HepG2 (cell line): Measurements from ENCODE around the gene SAXO1. TPM values are rescaled to one million over a fixed set of nuclear protein-coding genes. Genes with fewer than 3 reads are reported as not detected.

Experiments used
- ATAC-seq: fragments of 200-7000 bp; cut with Tn5 transposase; 3 replicates; pipeline ENCODE4 v1.9.1; 2020; ENCODE audit warnings: mild to moderate bottlenecking, moderate library complexity
- BruUV-seq: library from RNA; stranded (reverse); fragments of 400-500 nt; replicated peaks from 2 replicates; lab custom pipeline; 2021; lab: Mats Ljungman, UMichigan
- CTCF ChIA-PET: fragments of 300-600 bp; formaldehyde crosslinking; extraction: SDS; loops from one replicate; lab custom pipeline; 2021; ENCODE audit warnings: low total read pairs, inconsistent platforms, low intra/inter-chr PET ratio; lab: Yijun Ruan, JAX
- POLR2A ChIA-PET: fragments of 350-600 bp; sonication (Branson Sonifier 250); formaldehyde crosslinking; loops from one replicate; lab custom pipeline; 2020; ENCODE audit warnings: antibody characterized with exemption, inconsistent platforms; lab: Yijun Ruan, JAX
- DNase-seq: peaks from one replicate; pipeline ENCODE4 v3.0.0-alpha.2; 2015; ENCODE audit warnings: low spot score
- FAIRE-seq: peaks from 3 replicates; lab custom pipeline; 2011; peaks lifted over from hg19 to GRCh38; lab: Jason Lieb, UNC
- H2AFZ ChIP-seq: one replicate; pipeline ENCODE4 v1.6.1; 2011; ENCODE audit warnings: low read length, inconsistent platforms
- H3K27ac ChIP-seq: fragments of 300-600 bp; 3 replicates; pipeline ENCODE4 v1.8.0; 2011; ENCODE audit warnings: mixed run types, mild to moderate bottlenecking, mixed read lengths, low read length, inconsistent platforms; ENCODE audit not compliant: insufficient read depth; ENCODE audit errors: extremely low read length
- H3K27me3 ChIP-seq, 2 experiments: fragments of 200-600 bp in 1 of 2; 2 replicates in 1 of 2; 3 replicates in 1 of 2; pipeline versions ENCODE4 v1.6.0 to v1.8.0; 2011; ENCODE audit warnings: low read length in 2 of 2, mild to moderate bottlenecking in 2 of 2, moderate library complexity in 2 of 2, inconsistent platforms in 1 of 2; ENCODE audit not compliant: insufficient read depth in 2 of 2, control insufficient read depth in 1 of 2
- H3K36me3 ChIP-seq, 2 experiments: fragments of 200-600 bp in 1 of 2; replicated peaks in 1 of 2; 2 replicates in 1 of 2; 3 replicates in 1 of 2; pipeline versions ENCODE4 v1.5.1 to v1.8.0; 2011; ENCODE audit warnings: low read length in 2 of 2, inconsistent platforms in 1 of 2; ENCODE audit not compliant: insufficient read depth in 2 of 2, control insufficient read depth in 1 of 2
- H3K4me1 ChIP-seq: 2 replicates; pipeline ENCODE4 v1.5.1; 2012; ENCODE audit warnings: low read length, inconsistent platforms; ENCODE audit not compliant: insufficient read depth
- H3K4me2 ChIP-seq: 2 replicates; pipeline ENCODE4 v1.6.0; 2011; ENCODE audit warnings: low read depth, low read length, inconsistent platforms
- H3K4me3 ChIP-seq, 3 experiments: fragments of 200-600 bp in 1 of 3; sonication (generic), shearing (Covaris generic) in 1 of 3; replicated peaks in 1 of 3; 2 replicates each; pipeline ENCODE4 v1.5.1; 2011 to 2016; ENCODE audit warnings: low read length in 3 of 3, inconsistent platforms in 2 of 3, low read depth in 2 of 3, mild to moderate bottlenecking in 2 of 3, control low read depth in 1 of 3, mixed read lengths in 1 of 3; ENCODE audit not compliant: insufficient read depth in 1 of 3
- H3K79me2 ChIP-seq: one replicate; pipeline ENCODE4 v1.6.1; 2011; ENCODE audit warnings: low read length, inconsistent platforms; ENCODE audit not compliant: insufficient read depth
- H3K9ac ChIP-seq: 2 replicates; pipeline ENCODE4 v1.6.0; 2011; ENCODE audit warnings: mild to moderate bottlenecking, low read depth, low read length, inconsistent platforms; ENCODE audit not compliant: insufficient read depth
- H3K9me3 ChIP-seq: 2 replicates; pipeline ENCODE4 v1.5.1; 2012; ENCODE audit warnings: mild to moderate bottlenecking, low read length
- H4K20me1 ChIP-seq: 2 replicates; pipeline ENCODE4 v1.6.0; 2011; ENCODE audit warnings: inconsistent platforms, mild to moderate bottlenecking, low read length, moderate library complexity; ENCODE audit not compliant: insufficient read depth
- AKNA ChIP-seq: sonication (generic); formaldehyde crosslinking; IDR thresholded peaks from 2 replicates; pipeline ENCODE4 v1.4.0; 2020; ENCODE audit warnings: missing genetic modification reagents, borderline replicate concordance
- ELF1 ChIP-seq: sonication (generic); formaldehyde crosslinking; IDR thresholded peaks from 2 replicates; pipeline ENCODE4 v1.4.0; 2020; ENCODE audit warnings: missing genetic modification reagents
- FOXM1 ChIP-seq: sonication (generic); formaldehyde crosslinking; IDR thresholded peaks from 2 replicates; pipeline ENCODE4 v1.5.0; 2020; ENCODE audit warnings: missing genetic modification reagents
- FOXO4 ChIP-seq: sonication (generic); formaldehyde crosslinking; conservative IDR thresholded peaks from 2 replicates; pipeline ENCODE4 v1.8.1; 2023; ENCODE audit warnings: missing genetic modification reagents
- SOX5 ChIP-seq: IDR thresholded peaks from 2 replicates; pipeline ENCODE4 v1.6.1; 2016; ENCODE audit warnings: borderline replicate concordance
- SSRP1 ChIP-seq: IDR thresholded peaks from 2 replicates; pipeline ENCODE4 v1.6.1; 2016; ENCODE audit warnings: control low read depth
- ZBTB21 ChIP-seq: sonication (generic); formaldehyde crosslinking; IDR thresholded peaks from 2 replicates; pipeline ENCODE4 v1.4.0; 2020; ENCODE audit warnings: missing genetic modification reagents
- ZBTB3 ChIP-seq: sonication (generic); formaldehyde crosslinking; IDR thresholded peaks from 2 replicates; pipeline ENCODE4 v1.4.0; 2020; ENCODE audit warnings: low read depth, mild to moderate bottlenecking, moderate library complexity, missing genetic modification reagents, borderline replicate concordance
- ZBTB40 ChIP-seq, 2 experiments: fragments of 450-650 bp in 1 of 2; sonication (generic) in 1 of 2; formaldehyde crosslinking in 1 of 2; IDR thresholded peaks; 2 replicates each; pipeline versions ENCODE4 v1.6.1 to v1.8.0; 2016 to 2022; ENCODE audit warnings: antibody characterized with exemption in 1 of 2, mild to moderate bottlenecking in 1 of 2, missing genetic modification reagents in 1 of 2
- WGBS: methylation state at CpG from one replicate; pipeline ENCODE4 v1.1.6; 2017; ENCODE audit warnings: low lambda C conversion rate; 5-methylcytosine and 5-hydroxymethylcytosine counted together
- in situ Hi-C: cut with HindIII; loops from 2 replicates; pipeline ENCODE4 v1.10.0; 2017; ENCODE audit warnings: low pct_unique_long_range_greater_than_20kb; ENCODE audit not compliant: extremely low pct_ligation_motif_present
- intact Hi-C: fragments of 100-400 bp; cut with micrococcal nuclease; formaldehyde crosslinking; loops from one replicate; pipeline ENCODE4 v1.10.0; 2022; ENCODE audit not compliant: unreplicated experiment
- polyA plus RNA-seq, 8 experiments: library from polyadenylated mRNA; depleted of rRNA in 3 of 8; stranded (reverse) in 7 of 8; unstranded in 1 of 8; fragments of >200 nt; fragmentation: Illumina TruSeq in 4 of 8; extraction: Trizol in 4 of 8; gene quantifications; 2 replicates each; pipeline versions ENCODE4 v1.2.1 to v1.2.3, GENCODE V29; 2011 to 2016; ENCODE audit warnings: low read depth in 4 of 8, missing spikeins in 1 of 8, mixed read lengths in 1 of 8; ENCODE audit not compliant: insufficient read depth in 1 of 8
- total RNA-seq, 5 experiments: library from RNA; depleted of rRNA; stranded (reverse); fragments of >200 nt; fragmentation: Illumina TruSeq; extraction: Trizol; gene quantifications; 2 replicates each; pipeline ENCODE4 v1.2.3, GENCODE V29; 2016; ENCODE audit warnings: low read depth in 1 of 5

SAXO1 gene
- total and polyA plus RNA-seq, 2 of the 13 experiments (the other 11 are each of a cell fraction or from before 2014, with no cell fraction given) = not detected

- POLR2A ChIA-PET = no interaction called here
- no peak overlapping the region for H3K4me2 ChIP-seq
- no TSS peak for BruUV-seq
- in situ Hi-C loops (no loop called here), intact Hi-C loops (no loop called here)
- H3K9ac ChIP-seq = no peak overlapping the region
- H3K27ac ChIP-seq = no peak overlapping the region
- H3K9me3 ChIP-seq = no peaks in the 10 kb centered on the region
- FAIRE-seq (no peak), DNase-seq (no peak), ATAC-seq (no peak)
- WGBS = 0% methylated on average over 2 of the region's 2 CpGs
- H4K20me1 ChIP-seq = no peaks in the 10 kb centered on the region
- peaks cover 0 to 29% of the 10 kb centered on the region in 2 experiments; a peak in 3 of 5 replicates for H3K27me3 ChIP-seq
- no peaks in the 10 kb centered on the region for H3K36me3 ChIP-seq
- peaks cover 8% of the 10 kb centered on the region; the same call in 1 of the 2 replicates for H3K4me1 ChIP-seq
- H2AFZ ChIP-seq = no peak overlapping the region
- no peaks in the 10 kb centered on the region for H3K79me2 ChIP-seq
- H3K4me3 ChIP-seq = no peak overlapping the region
- CTCF ChIA-PET = no interaction called here
- TF ChIP-seq AKNA (CRISPR knock-in tag) = no peak
- no peak for TF ChIP-seq SSRP1 (CRISPR knock-in tag)
- no peak for TF ChIP-seq ZBTB40 (IDR thresholded peaks at IDR 0.05)
- TF ChIP-seq ZBTB40 (CRISPR knock-in tag; IDR thresholded peaks at IDR 0.05) = no peak
- TF ChIP-seq SOX5 (CRISPR knock-in tag) = no peak
- TF ChIP-seq ELF1 (CRISPR knock-in tag) = no peak
- TF ChIP-seq FOXM1 (CRISPR knock-in tag) = no peak
- no peak for TF ChIP-seq ZBTB21 (CRISPR knock-in tag)
- TF ChIP-seq FOXO4 (CRISPR knock-in tag) = no peak
- TF ChIP-seq ZBTB3 = no peak
Observed at GRCh38 chr9:18910435-18910834, 122.6 kb downstream of the SAXO1 start.
